GM19023 (cell line): ENCODE measurements around the gene CALML4.

Source experiments
- ATAC-seq: cut with Tn5 transposase; IDR thresholded peaks from one replicate; pipeline ENCODE4 v1.9.1; 2021; ENCODE audit warnings: mild to moderate bottlenecking, moderate library complexity; ENCODE audit not compliant: unreplicated experiment

Gene CALML4

GRCh38 chr15:68151277-68151676 lies 53.9 kb downstream of the CALML4 start:
- no peak for ATAC-seq

- no peak for ATAC-seq
These were observed 54.9 kb downstream of the CALML4 start for GRCh38 chr15:68150187-68150586.

GRCh38 chr15:68149059-68149458 lies 56.1 kb downstream of the CALML4 start:
- ATAC-seq = no peak

DNA sequence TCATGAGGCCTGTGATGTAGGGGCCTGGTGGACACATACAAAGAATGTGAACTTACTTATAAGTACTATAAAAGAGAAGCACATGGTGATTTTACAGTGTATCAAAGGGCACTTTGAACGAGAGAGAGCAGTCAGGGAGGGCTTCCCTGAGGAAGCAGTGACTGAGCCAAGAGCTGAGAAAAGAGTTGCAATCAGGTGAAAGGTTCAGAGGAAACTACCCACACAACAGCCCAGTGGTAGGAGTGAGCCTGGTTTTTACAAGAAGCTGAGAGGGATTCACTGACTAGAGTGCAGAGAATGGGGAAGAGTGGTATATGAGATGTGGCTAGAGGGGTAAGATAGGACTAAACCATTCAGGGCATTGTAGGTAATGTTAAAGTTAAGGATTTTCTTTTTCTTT lies 57.1 kb downstream of the CALML4 start:
- ATAC-seq = no peak

DNA sequence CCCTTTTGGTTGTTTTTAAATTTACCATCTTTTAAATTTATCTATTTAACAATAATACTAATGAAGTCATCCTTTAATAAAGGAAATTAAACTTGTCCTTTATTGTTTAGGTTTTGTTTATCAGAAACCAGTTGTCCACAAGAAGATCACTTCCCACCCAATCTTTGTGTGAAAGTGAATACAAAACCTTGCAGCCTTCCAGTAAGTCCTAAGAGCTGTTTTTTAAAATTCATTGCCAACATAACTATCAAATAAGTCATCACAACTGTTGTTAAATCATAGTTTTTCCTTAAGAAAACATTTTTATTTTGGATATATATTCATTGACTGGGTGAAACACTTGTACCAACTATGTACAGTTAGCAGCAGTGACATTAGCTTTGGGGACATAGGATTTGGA lies 59.4 kb downstream of the CALML4 start:
- ATAC-seq = no peak

DNA sequence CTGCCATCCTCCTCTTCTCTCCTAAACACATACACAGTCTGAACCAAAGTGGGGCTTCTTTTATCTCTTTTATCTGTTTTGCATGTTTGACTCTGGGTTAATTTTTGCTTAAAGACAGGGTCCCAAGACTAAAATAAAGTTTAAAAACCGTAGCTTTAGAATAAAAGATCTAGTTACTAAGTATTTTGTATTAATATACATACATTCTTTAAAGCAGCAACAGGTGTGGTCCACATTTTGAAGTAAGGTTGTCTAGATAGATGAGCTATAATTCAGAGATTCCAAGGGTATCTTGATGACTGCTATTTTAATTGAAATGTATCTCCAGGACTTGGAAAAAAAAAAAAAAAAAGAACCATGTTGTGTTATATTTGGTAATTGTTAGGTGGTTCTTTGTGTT lies 61.3 kb downstream of the CALML4 start:
- ATAC-seq = no peak

- ATAC-seq = no peak
These were observed 62.0 kb downstream of the CALML4 start for GRCh38 chr15:68143129-68143528.
